IMR-90 (cell line): ENCODE measurements around the gene TCP11. TPM values are rescaled to one million over a fixed set of nuclear protein-coding genes. Genes with fewer than 3 reads are reported as not detected.

Experiments
- ATAC-seq: fragments of 200-7000 bp; cut with Tn5 transposase; 2 replicates; pipeline ENCODE4 v1.9.1; 2020; ENCODE audit warnings: low read depth, mild to moderate bottlenecking, moderate library complexity
- BruUV-seq: library from RNA; stranded (reverse); fragments of 400-500 nt; replicated peaks from 2 replicates; lab custom pipeline; 2021; lab: Mats Ljungman, UMichigan
- CTCF ChIA-PET: fragments of 300-600 bp; formaldehyde crosslinking; extraction: SDS; loops from one replicate; lab custom pipeline; 2021; ENCODE audit warnings: antibody characterized with exemption; lab: Yijun Ruan, JAX
- POLR2A ChIA-PET: fragments of 300-600 bp; sonication (Branson Sonifier 250); formaldehyde crosslinking; loops from one replicate; lab custom pipeline; 2022; ENCODE audit warnings: antibody characterized with exemption; ENCODE audit not compliant: unreplicated experiment; lab: Charles Lee
- DNase-seq: peaks from one replicate; pipeline ENCODE4 v3.0.0; 2013
- H2AFZ ChIP-seq: replicated peaks from 2 replicates; pipeline ENCODE3; 2013; ENCODE audit warnings: low read length, mild to moderate bottlenecking; ENCODE audit not compliant: poor library complexity
- H2AK5ac ChIP-seq: 2 replicates; pipeline ENCODE4 v1.6.1; 2013; ENCODE audit warnings: low read depth, low read length, inconsistent platforms
- H2AK9ac ChIP-seq: replicated peaks from 2 replicates; pipeline ENCODE3; 2013; ENCODE audit warnings: mild to moderate bottlenecking, low read depth, low read length, moderate library complexity; ENCODE audit not compliant: poor library complexity
- H2BK120ac ChIP-seq: 2 replicates; pipeline ENCODE4 v1.6.1; 2013; ENCODE audit warnings: low read depth, low read length, inconsistent platforms
- H2BK15ac ChIP-seq: 3 replicates; pipeline ENCODE4 v1.6.1; 2013; ENCODE audit warnings: low read depth, low read length, inconsistent platforms
- H2BK20ac ChIP-seq: 2 replicates; pipeline ENCODE4 v1.6.1; 2013; ENCODE audit warnings: low read depth, mild to moderate bottlenecking, inconsistent platforms, low read length, moderate library complexity
- H2BK5ac ChIP-seq: 2 replicates; pipeline ENCODE4 v1.6.1; 2013; ENCODE audit warnings: mild to moderate bottlenecking, low read depth, low read length, inconsistent platforms; ENCODE audit not compliant: poor library complexity, severe bottlenecking
- H3K14ac ChIP-seq: replicated peaks from 2 replicates; pipeline ENCODE4 v1.6.1; 2013; ENCODE audit warnings: low read depth, low read length, inconsistent platforms
- H3K18ac ChIP-seq: 2 replicates; pipeline ENCODE4 v1.6.1; 2013; ENCODE audit warnings: low read depth, low read length, control low read depth
- H3K23ac ChIP-seq: 2 replicates; pipeline ENCODE4 v1.6.1; 2013; ENCODE audit warnings: low read depth, low read length, inconsistent platforms
- H3K27ac ChIP-seq: 2 replicates; pipeline ENCODE4 v1.5.1; 2013; ENCODE audit warnings: mild to moderate bottlenecking, control low read depth, low read length; ENCODE audit not compliant: insufficient read depth
- H3K27me3 ChIP-seq: 2 replicates; pipeline ENCODE4 v1.6.1; 2013; ENCODE audit warnings: low read length; ENCODE audit not compliant: control insufficient read depth, insufficient read depth
- H3K36me3 ChIP-seq: 2 replicates; pipeline ENCODE4 v1.6.1; 2013; ENCODE audit warnings: low read length, mixed read lengths; ENCODE audit not compliant: control insufficient read depth, insufficient read depth
- H3K4ac ChIP-seq: 2 replicates; pipeline ENCODE4 v1.6.1; 2013; ENCODE audit warnings: low read depth, low read length, inconsistent platforms
- H3K4me1 ChIP-seq: 2 replicates; pipeline ENCODE4 v1.6.1; 2013; ENCODE audit warnings: low read length, mixed read lengths; ENCODE audit not compliant: control insufficient read depth, insufficient read depth
- H3K4me2 ChIP-seq: 2 replicates; pipeline ENCODE4 v1.6.1; 2013; ENCODE audit warnings: low read depth, mild to moderate bottlenecking, control low read depth, low read length, moderate library complexity
- H3K4me3 ChIP-seq: 2 replicates; pipeline ENCODE4 v1.5.1; 2013; ENCODE audit warnings: low read depth, mild to moderate bottlenecking, control low read depth, low read length, moderate library complexity; ENCODE audit not compliant: insufficient read depth
- H3K56ac ChIP-seq: 2 replicates; pipeline ENCODE4 v1.6.1; 2013; ENCODE audit warnings: low read length, inconsistent platforms; ENCODE audit not compliant: insufficient read depth; ENCODE audit errors: extremely low read depth
- H3K79me1 ChIP-seq, 2 experiments: 2 replicates each; pipeline ENCODE4 v1.6.1; 2013; ENCODE audit warnings: low read length in 2 of 2, inconsistent platforms in 1 of 2, low read depth in 1 of 2
- H3K9ac ChIP-seq: 2 replicates; pipeline ENCODE4 v1.6.1; 2013; ENCODE audit warnings: low read depth, low read length, control low read depth
- H3K9me1 ChIP-seq: 2 replicates; pipeline ENCODE4 v1.6.1; 2013; ENCODE audit warnings: low read length, inconsistent platforms; ENCODE audit not compliant: insufficient read depth
- H3K9me3 ChIP-seq: 2 replicates; pipeline ENCODE4 v1.6.1; 2013; ENCODE audit warnings: low read length; ENCODE audit not compliant: control insufficient read depth, insufficient read depth
- H4K20me1 ChIP-seq: 2 replicates; pipeline ENCODE4 v1.6.1; 2013; ENCODE audit warnings: low read length, inconsistent platforms; ENCODE audit not compliant: insufficient read depth
- H4K5ac ChIP-seq: 2 replicates; pipeline ENCODE4 v1.6.1; 2013; ENCODE audit warnings: mild to moderate bottlenecking, low read depth, low read length, control low read depth
- H4K8ac ChIP-seq, 2 experiments: 2 replicates each; pipeline ENCODE4 v1.6.1; 2013; ENCODE audit warnings: low read depth in 2 of 2, low read length in 2 of 2, control low read depth in 1 of 2, inconsistent platforms in 1 of 2
- H4K91ac ChIP-seq: 2 replicates; pipeline ENCODE4 v1.6.1; 2013; ENCODE audit warnings: low read depth, low read length, inconsistent platforms; ENCODE audit not compliant: insufficient read depth
- MXI1 ChIP-seq: IDR thresholded peaks from 2 replicates; pipeline ENCODE4 v1.6.1; 2012; ENCODE audit warnings: low read depth, mild to moderate bottlenecking, low read length, moderate library complexity, borderline replicate concordance
- WGBS, 2 experiments: methylation state at CpG; one replicate each; pipeline versions ENCODE4 v1.1.5 to v1.1.7; 2013; ENCODE audit warnings: missing lambda C conversion rate in 2 of 2; ENCODE audit not compliant: insufficient read length in 1 of 2; ENCODE audit errors: extremely low coverage in 2 of 2; 5-methylcytosine and 5-hydroxymethylcytosine counted together
- dilution Hi-C: fragments of 300-500 bp; cut with HindIII; formaldehyde crosslinking; loops from one replicate; pipeline ENCODE4 v1.14.3; 2018; ENCODE audit warnings: low sequenced_read_pairs; ENCODE audit not compliant: unreplicated experiment
- in situ Hi-C: fragments of 300-500 bp; cut with MboI; formaldehyde crosslinking; loops from 3 replicates; pipeline ENCODE4 v1.14.3; 2019; ENCODE audit warnings: low sequenced_read_pairs, inconsistent platforms, mixed read lengths
- intact Hi-C: fragments of 100-400 bp; cut with micrococcal nuclease; formaldehyde crosslinking; loops from 2 replicates; pipeline ENCODE4 v1.10.0; 2022
- polyA plus RNA-seq, 3 experiments: library from polyadenylated mRNA; depleted of rRNA; stranded (reverse); fragments of >200 nt; gene quantifications; 2 replicates each; pipeline ENCODE4 v1.2.3, GENCODE V29; 2012; ENCODE audit warnings: low replicate concordance in 1 of 3
- total RNA-seq: library from RNA; depleted of rRNA; stranded (reverse); fragments of >200 nt; gene quantifications from 2 replicates; pipeline ENCODE4 v1.2.3, GENCODE V29; 2012

Gene TCP11
- total and polyA plus RNA-seq, 2 of the 4 experiments (the other 2 are of a cell fraction), result 0.34 to 0.36 TPM

DNA sequence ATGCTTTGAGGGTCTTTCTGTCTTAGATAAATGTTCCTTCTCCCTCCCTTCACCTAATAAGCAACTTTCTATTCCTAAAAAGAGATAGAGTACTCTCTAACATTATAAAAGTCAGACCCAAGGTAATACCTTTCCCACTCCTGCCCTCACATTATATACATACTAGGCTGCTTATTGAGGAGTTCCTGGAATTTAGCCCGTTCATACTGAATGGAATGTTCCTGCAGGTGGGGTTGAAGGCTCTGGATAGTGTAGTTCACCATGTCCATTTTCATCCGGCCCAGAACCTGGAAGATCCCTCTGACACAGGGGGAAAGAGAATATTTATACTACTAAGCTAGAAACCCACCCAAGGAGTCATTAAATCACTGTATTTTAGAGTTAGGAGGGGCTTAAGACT, 20.4 kb downstream of the TCP11 start:
- Histone ChIP-seq H3K4ac (no peak overlapping the region), H4K5ac (no peak overlapping the region), H2AK9ac (no peak overlapping the region), H3K4me2 (no peak overlapping the region), H3K9ac (no peak overlapping the region), H3K14ac (no peak overlapping the region), H3K4me3 (no peak overlapping the region), H3K9me3 (peaks cover 7% of the 10 kb centered on the region), H3K23ac (no peak overlapping the region), H3K27ac (no peak overlapping the region), H4K8ac (no peak overlapping the region), H2BK5ac (no peak overlapping the region), H4K91ac (no peak overlapping the region), H3K56ac (no peak overlapping the region), H2AK5ac (no peak overlapping the region), H3K4me1 (no peaks in the 10 kb centered on the region), H2BK120ac (no peak overlapping the region), H3K27me3 (peaks cover 6% of the 10 kb centered on the region), H3K36me3 (no peaks in the 10 kb centered on the region), H4K20me1 (no peaks in the 10 kb centered on the region), H3K18ac (no peak overlapping the region), H2AFZ (no peak overlapping the region), H2BK20ac (no peak overlapping the region), H2BK15ac (no peak overlapping the region), H3K9me1 (no peaks in the 10 kb centered on the region), H3K79me1 (no peaks in the 10 kb centered on the region)
- DNase-seq, result no peak
- TF ChIP-seq MXI1, result no peak
- POLR2A ChIA-PET, result no interaction called here
- no peak for ATAC-seq
- intact Hi-C loops, result no loop called here
- no TSS peak for BruUV-seq
- CTCF ChIA-PET, result no interaction called here
- in situ Hi-C loops, result no loop called here
- dilution Hi-C loops, result no loop called here
- no CpG with 5 or more reads among the region's 2 CpGs for WGBS, 2 experiments
